ENCODE data around the gene TAS2R1. TPM values are rescaled to one million over a fixed set of nuclear protein-coding genes. Genes with fewer than 3 reads are reported as not detected.
"Not testable (repeated sequence)": the region's sequence is repeated elsewhere in the genome, so short reads cannot be mapped to it uniquely, and the experiment has no call there.

The TAS2R1 gene
- total RNA-seq, 2 donors from 2014 or later = not detected

DNA sequence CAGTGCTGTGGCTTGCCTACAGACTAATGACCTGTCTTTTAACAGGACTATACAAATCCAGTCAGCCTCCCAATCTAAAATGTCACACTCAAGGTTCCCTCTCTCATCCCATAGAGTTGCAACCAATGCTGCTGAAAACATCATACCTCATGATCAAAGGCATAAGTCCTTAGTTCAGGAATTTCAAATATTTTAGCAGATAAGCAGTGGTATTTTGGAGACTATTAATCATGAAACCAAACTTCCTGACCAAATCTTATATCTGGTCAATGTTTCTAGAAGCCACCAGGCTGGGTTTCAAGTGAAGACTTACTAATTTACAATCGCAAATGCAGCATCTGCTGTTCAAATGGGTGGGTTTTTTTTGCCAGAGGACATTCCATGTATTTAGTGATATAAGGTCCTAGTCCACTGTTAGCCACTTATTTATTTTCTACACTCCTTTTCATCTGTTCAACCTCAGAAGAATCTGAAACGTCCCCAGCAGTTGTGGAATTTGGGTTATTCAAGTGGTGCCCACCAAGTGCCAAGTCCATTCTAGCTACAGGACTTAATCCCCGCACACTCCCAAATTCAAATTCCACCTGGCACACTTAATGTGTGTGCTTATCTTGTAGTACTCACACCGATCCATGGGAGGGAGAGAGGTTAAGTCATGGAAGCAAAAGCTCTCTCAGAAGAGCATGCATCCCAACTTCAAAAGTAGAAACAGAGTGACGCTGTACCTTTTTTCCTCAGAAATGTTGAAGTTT is 5.8 kb downstream of the TAS2R1 start:
- ATAC-seq (no peak), DNase-seq (no peak)
- intact Hi-C loops (cut with DNase I, micrococcal nuclease) = no loop called here

DNA sequence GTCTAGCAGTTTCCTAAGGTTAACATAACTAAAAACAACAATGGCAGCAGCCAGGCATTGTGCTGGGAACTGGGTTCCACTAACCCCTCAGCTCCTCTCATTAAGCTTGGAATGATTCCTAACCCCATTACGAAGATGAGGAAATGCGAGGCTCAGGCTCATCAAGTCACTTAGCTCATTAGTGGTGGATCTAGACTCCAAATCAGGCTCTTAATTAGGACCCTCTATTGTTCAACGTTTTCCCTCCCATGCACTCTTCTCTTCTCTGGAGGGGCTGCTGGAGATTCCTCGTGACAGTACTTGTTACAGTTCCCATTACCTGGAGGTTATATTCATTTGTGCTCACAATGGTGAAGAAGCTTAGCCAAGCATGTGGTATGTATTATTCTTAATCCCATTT is 6.5 kb downstream of the TAS2R1 start:
- no peak for DNase-seq
- ATAC-seq = no peak
- intact Hi-C loops (cut with DNase I, micrococcal nuclease) = no loop called here

DNA sequence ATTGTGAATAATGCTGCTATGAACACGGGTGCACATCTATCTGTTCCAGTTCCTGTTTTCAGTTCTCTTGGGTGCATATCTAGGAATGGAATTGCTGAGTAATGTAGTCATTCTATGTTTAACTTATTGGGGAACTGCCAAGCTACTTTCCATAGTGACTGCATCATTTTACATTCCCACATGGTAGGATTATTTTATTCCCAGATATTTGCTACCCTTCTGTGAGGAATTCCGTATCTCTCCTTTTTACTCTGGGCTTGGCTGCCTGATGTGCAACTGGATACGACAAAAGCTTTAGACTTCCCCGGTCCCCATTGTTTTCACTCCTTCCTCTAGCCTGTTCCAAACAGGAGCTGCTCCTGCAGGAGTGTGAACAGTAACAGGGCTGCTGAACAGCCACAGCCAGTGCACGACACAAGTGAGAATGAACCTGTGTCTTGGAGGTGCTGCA is 7.2 kb downstream of the TAS2R1 start:
- ATAC-seq (no peak), DNase-seq (no peak)
- intact Hi-C loops (cut with DNase I, micrococcal nuclease) = no loop called here

DNA sequence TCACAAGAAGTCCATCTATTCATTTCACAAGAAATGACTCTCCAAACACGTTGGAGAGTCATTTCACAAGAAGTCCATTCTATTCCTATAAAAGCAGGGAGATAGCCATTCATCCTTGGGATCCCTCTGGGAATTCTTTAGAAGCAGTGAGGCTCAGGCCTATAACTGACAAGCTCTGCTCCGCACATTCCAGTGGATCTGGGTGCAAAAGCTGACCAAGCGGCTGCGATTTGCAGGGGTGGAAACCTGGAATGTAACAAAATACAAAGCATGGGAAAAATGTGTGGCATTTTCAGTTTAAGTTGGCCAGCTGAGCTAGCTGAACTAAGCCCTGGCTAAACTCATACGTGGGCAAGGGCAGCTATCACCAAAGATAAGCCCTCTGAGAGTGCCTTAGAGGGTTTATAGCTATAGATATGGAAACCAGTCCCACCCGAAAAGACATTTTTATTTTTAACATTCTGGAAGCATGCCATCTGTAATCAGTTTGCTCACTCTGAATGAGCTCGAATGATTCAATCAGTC is 8.7 kb downstream of the TAS2R1 start:
- ATAC-seq = peak; percentile 55
- intact Hi-C loops (cut with DNase I, micrococcal nuclease) = no loop called here
- DNase-seq = no peak

DNA sequence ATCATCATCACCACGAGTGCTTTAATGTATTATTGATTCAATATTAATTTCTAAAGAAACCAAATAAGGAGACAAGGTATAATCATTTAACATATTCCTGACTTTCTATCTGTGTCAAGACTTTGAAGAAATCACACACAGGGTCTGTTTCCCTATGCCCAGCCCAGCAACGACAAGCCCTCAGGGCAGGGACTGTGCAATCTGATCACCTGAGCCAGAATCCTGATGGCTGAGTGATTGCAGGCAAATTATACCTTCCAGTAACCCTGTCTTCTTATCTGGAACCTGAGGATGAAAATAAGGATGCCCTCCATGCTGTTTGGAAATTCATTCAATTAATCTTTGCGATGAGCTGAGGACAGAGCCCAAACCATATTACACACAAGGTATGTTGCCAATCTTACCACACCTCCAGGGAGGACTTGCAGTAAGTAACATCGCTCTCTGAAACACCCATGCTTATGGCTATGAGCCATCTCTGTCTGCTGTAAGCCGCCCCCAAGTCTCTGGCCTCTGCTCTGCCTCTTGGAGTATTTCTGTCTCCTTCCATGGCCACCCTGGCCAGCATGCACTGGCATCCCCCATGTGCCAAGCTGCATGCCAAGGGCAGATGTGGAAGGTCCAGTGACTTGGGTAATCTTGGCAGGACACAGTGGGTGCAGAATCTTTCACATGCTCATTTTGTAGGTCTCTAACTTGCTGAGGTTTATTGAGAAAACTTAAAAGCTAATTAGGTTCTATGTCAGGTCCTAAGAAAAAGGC is 10.6 kb downstream of the TAS2R1 start:
- DNase-seq = no peak

DNA sequence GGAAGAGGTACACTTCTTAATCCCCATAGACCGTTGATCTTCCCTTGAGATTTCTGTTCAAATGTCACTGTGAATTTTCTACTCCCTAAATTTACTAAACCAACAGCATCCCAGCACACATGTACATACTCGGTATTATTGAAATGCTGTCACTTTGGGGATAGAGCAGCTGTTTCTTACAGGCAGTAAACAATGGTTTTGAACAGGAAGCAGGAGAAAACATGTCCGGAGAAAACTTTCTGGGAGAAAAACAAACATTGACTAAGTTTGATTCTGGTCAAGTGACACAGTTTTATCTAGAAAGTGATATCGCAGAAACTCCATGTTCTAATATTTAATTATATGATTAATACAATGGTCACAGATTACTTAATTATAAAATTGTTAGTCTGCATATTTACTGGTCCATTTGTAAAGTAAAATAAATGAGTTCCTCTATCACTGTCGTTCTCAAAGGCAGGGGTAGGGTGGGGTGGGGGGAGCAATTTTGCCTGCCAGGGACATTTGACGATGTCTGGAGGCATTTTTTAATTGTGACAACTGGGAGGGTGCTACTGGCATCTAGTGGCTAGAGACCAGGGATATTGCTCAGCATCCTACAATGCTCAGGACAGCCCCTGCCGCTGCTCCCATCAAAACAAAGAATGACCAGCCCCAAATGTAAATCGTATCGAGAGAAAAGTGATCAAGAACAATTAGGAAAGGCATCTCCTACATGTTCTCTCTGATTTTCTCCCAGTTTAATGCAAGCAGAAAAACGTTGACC is 12.2 kb downstream of the TAS2R1 start:
- ATAC-seq = peak; percentile 59
- intact Hi-C loops (cut with DNase I, micrococcal nuclease) = no loop called here
- no peak for DNase-seq

More for the DNA sequence above, 10.6 kb downstream of the TAS2R1 start:
- ATAC-seq = no peak
- intact Hi-C loops (cut with DNase I, micrococcal nuclease) = no loop called here

DNA sequence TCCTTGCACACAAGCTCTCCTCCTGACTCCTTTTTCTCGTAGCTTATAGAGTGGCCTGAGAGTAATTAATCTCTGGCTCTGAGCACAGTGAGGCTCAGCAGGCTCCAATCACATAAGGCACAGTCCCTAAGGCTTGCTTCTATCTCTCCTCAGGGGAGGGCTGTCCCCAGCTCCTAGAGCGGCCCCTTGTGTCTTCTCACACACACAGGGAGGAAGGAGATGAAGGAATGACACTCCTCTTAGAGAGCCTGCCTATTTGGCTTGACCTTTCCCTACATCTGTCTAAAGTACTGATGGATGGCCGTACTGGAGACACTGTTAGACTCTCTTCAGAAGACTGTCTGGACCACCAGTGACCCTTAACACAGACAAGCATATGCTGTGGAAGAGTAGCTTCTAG is 12.9 kb downstream of the TAS2R1 start:
- intact Hi-C loops (cut with DNase I, micrococcal nuclease) = no loop called here
- ATAC-seq (peak; percentile 94), DNase-seq (peak; percentile 28 to 37)

DNA sequence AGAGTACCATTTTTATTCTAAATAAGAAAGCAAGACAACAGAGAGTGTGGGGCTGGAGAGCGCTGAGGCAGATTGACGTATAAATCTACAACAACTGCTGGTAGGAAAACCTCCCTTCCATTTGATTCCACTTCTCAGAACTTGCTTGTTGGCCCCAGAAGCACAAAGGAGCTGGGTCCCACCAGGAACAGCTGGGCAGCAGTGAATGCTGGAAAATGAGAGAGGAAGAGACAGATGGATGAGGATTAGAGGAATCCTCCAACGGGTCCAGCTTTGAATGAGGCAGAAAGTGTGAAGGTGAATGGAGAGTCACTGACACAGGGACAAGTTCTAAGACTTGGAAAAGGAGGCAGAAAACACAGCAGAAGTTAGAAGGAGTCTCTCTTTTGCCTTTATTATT is 14.8 kb downstream of the TAS2R1 start:
- no peak for ATAC-seq
- DNase-seq = no peak
- intact Hi-C loops (cut with DNase I, micrococcal nuclease) = no loop called here

DNA sequence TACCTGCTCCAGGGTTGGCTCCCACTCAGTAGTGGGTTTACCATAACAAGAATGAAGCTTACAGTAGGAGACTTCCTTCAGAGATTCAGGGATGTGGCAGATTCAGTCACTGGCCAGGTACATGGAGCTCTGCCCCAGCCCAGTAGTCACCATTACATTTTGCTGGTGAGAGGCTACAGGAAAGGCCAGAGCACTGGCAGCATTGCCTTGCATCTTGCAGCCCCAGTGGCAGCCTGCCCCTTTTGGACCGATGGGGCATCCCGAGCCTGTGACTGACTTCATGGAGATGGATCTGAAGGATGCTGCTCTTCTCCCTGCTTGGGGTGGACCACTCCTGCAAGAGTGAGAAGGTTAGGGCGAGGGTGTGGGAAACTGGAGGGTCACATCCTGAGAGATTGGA is 16.8 kb downstream of the TAS2R1 start:
- intact Hi-C loops (cut with DNase I, micrococcal nuclease) = no loop called here
- ATAC-seq = no peak
- DNase-seq = no peak

DNA sequence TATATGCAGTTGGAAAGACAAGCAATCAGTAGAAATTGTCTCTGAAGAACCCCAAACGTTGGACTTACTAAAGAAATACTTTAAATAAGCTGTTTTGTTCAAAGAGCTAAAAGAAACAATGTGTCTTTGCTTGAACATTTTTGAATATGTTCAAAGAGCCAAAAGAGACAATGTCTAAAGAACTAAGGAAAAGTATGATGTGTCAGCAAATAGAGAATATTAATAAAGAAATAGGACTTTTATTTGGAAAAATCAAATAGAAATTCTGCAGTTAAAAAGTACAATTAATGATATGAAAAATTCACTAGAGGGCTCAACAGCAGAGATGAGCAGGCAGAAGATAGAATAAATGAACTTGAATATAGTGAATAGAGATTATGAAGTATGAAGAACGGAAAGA is 19.2 kb downstream of the TAS2R1 start:
- ATAC-seq = no peak
- DNase-seq = no peak
- intact Hi-C loops (cut with DNase I, micrococcal nuclease) = no loop called here

DNA sequence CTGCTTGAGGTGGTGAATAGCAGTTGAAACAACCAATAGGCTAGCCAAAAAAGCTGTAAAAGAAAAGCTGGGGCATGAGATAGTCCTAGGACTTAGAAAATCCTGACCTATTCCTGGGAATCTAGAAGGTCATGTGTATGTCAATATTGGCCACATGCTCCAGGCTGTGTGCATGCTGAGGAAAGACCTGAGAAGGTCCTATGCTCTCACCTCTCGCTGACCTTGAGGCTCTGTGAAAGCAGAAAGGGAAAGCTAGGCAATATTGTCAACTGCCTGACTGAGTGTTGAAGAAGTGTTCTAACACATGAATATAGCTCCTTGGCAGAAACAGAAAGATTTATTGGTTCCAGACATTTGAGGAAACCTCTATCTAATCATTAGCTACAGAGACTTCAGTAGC is 19.8 kb downstream of the TAS2R1 start:
- intact Hi-C loops (cut with DNase I, micrococcal nuclease) = no loop called here
- no peak for ATAC-seq
- no peak for DNase-seq

DNA sequence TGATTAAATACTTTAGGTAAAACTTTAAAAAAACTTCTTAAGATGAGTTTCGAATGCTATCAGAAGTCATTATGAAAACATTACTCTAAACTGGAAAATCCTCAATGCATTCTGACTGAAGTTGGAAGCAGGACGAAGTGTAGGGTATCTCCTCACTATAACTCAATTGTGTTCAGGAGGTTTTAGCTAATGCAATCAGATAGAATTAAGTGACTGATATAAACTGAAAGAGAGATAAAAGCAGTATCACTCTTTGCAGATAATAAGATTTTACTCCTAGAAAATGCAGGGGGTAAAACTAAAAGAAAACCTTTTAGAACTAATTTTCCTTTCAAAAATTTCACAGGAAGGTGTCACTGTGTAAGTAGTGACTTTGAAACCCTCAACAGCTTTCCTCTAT is 22.1 kb downstream of the TAS2R1 start:
- no peak for ATAC-seq
- intact Hi-C loops (cut with DNase I, micrococcal nuclease) = no loop called here
- DNase-seq = no peak

DNA sequence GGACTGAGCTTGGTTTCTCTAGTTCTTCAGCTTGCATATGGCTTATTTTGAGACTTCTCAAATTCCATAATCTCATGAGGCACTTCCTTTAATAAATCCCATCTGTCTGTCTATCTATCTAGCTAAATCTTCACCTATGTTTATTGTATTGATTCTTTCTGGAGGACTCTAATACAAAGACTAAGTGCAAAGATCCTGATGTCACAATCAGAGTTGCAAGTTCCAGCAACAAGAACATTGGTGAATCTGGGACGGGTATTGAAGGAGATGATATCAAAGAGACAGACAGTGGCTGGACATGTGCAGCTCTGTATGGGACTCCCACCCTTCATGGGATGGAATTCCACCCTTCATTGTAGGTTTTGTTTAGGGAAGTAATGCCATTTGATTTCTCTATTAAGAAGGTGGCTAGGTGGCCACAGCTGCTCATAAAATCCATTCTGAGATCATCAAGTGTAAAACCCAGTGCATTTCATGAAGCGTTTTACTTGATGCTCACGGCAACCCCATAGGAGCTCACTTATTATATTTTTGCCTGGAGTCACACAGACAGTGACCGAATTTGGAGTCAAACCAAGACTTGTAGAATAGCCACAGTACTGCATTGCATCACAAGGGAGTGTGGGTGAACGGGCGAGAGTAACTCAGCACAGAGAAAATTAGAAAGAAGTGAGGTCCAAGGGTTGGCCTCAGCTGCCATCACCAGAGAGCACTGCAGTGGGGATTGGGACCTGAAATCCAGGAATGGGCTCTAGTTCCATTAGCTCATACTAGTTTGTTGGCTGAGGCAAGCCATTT is 24.9 kb downstream of the TAS2R1 start:
- intact Hi-C loops (cut with DNase I, micrococcal nuclease) = no loop called here
- DNase-seq (no peak), ATAC-seq (no peak)

DNA sequence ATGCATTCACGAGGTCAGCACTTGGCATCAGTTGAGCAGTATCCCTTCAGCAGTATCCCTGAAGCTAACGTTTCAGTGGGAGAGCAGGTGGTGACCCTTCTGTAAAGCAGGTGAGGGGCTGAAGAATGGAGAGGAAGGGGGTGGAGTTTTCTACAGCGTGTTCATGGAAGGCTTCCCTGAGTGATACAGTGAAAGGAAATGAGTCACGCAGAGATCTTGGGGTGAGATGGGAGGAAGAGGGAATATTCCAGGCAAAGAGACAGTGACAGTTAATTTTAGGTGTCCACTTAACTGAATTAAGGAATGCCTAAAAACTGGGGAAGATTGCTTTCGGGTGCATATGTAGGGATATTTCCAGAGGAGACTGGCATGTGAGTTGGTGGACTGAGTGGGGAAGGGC is 25.7 kb downstream of the TAS2R1 start:
- intact Hi-C loops (cut with DNase I, micrococcal nuclease) = no loop called here
- no peak for ATAC-seq
- DNase-seq = no peak

DNA sequence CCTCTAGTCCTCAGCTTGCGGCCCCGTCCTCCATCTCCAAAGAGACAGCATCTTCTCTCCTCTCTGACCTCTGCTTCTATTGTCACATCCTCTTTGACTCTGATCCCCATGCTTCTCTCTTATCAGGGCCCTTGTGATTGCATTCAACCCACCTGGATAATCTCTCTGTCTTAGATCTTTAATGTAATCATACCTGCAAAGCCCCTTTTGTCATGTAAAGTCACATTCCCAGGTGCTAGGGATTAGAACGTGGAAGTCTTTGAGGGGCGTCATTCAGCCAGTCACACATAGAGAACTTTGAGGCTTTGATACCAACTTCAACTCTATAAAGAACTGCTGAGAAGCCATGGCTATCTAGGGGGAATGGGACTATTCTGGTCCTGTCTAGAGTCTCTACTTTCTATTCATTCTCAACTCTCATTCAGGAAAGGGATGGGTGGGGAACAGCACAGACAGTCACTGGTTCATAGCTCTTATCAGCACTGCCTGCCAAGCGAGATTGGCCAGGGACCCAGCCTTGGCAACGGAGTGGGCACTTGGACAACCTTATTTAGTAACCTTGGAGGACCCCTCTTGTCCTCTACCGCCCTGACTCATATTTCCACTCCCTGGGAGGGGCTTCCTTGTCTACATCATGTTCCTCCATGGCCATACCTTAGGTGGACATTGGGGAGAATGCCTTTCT is 29.0 kb downstream of the TAS2R1 start:
- DNase-seq (no peak), ATAC-seq (no peak)
- intact Hi-C loops (cut with DNase I, micrococcal nuclease) = no loop called here

DNA sequence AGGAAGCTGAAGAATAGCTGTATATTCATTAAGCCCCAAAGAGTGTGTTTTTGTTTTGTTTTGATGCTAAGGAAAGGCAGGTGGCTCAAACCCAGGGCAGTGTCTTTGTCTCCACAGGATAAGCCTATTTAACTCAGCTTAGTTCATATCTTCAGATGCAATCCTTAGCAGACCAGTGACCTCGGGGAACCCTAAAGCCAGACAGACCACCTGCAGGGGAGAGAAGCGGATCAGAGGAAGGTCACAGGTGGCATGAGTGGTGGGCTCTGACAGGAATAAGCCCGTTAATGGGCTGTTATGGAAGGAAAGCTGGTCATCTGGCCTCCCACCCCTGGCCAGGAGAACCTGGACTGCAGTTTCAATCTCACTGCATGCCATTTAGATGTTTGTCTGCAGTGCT is 30.8 kb downstream of the TAS2R1 start:
- ATAC-seq (no peak), DNase-seq (no peak)
- intact Hi-C loops (cut with DNase I, micrococcal nuclease) = no loop called here

DNA sequence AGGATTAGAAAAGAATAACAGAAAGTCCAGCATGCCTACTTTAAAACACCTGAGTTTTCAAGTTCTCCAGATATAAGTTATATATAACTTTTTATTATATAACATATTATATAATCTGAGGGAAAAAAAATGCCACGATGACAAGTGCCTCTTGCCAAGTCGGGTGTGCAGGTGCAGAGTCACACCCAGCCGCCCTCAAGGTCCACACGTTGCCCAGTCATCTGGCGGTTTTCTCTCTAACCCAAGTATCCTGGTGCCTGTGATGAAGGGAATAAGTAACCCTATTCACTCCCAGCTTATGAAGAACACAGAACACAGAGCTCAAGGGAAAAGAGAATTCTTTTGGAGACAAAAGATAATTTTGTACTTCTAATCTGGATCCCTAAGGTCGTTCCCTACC is 31.8 kb downstream of the TAS2R1 start:
- intact Hi-C loops (cut with DNase I, micrococcal nuclease); DNase-seq: not testable (repeated sequence)
- ATAC-seq = peak; percentile 90

DNA sequence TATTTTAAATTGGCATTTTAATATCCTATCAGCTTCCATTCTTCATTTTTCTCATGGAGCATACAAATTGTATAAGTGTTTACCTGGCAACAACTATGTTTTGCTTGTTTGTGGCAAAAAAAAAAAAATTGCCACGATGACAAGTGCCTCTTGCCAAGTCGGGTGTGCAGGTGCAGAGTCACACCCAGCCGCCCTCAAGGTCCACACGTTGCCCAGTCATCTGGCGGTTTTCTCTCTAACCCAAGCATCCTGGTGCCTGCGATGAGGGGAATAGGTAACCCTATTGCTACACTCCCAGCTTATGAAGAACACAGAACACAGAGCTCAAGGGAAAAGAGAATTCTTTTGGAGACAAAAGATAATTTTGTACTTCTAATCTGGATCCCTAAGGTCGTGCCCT is 32.8 kb downstream of the TAS2R1 start:
- DNase-seq; intact Hi-C loops (cut with DNase I, micrococcal nuclease): not testable (repeated sequence)
- ATAC-seq = peak; percentile 77

Measured in left colon (tissue), 2 donors.